ENCODE measurements around the gene CRISPLD2.

DNA sequence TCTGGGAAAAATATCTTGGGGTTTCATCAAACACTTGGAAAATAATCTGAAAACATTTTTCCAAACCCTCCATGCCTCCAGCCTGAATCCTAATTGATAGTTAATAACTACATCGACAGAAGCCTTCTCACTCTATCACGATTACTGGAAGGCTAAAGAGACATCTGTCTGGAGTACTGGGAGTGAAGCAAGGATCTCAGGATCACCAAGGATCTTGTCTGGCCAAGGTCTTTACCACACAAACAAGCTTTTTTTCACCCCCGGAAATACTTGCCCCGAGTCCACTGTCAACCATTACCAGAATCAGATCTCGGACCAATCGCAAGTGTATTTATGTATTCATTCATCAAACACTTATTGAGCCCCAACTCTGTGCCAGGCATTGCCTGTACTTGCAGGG is 28.3 kb upstream of the CRISPLD2 start:
- TF ChIP-seq, protein P1, sequence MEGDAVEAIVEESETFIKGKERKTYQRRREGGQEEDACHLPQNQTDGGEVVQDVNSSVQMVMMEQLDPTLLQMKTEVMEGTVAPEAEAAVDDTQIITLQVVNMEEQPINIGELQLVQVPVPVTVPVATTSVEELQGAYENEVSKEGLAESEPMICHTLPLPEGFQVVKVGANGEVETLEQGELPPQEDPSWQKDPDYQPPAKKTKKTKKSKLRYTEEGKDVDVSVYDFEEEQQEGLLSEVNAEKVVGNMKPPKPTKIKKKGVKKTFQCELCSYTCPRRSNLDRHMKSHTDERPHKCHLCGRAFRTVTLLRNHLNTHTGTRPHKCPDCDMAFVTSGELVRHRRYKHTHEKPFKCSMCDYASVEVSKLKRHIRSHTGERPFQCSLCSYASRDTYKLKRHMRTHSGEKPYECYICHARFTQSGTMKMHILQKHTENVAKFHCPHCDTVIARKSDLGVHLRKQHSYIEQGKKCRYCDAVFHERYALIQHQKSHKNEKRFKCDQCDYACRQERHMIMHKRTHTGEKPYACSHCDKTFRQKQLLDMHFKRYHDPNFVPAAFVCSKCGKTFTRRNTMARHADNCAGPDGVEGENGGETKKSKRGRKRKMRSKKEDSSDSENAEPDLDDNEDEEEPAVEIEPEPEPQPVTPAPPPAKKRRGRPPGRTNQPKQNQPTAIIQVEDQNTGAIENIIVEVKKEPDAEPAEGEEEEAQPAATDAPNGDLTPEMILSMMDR (IDR thresholded peaks at IDR 0.05) = no peak
- TF ChIP-seq POLR2A (IDR thresholded peaks at IDR 0.05) = no peak

Data from Peyer's patch (tissue), 4 donors.